Neural crest cell (in vitro differentiated cells): ENCODE measurements around the gene NCLN. TPM values are rescaled to one million over a fixed set of nuclear protein-coding genes. Genes with fewer than 3 reads are reported as not detected.

Source experiments
- DNase-seq: peaks from one replicate; pipeline ENCODE4 v3.0.0; 2021; ENCODE audit warnings: low read depth, mixed read lengths, low spot score
- H3K27ac Mint-ChIP-seq: one replicate; pipeline ENCODE4 v1.8.0; 2021; ENCODE audit warnings: mild to moderate bottlenecking, mixed read lengths; ENCODE audit not compliant: unreplicated experiment
- H3K27me3 Mint-ChIP-seq: 2 replicates; pipeline ENCODE4 v1.8.0; 2021; ENCODE audit warnings: low read depth, mild to moderate bottlenecking, mixed read lengths
- H3K36me3 Mint-ChIP-seq: 2 replicates; pipeline ENCODE4 v1.8.0; 2021; ENCODE audit warnings: low read depth, mild to moderate bottlenecking, mixed read lengths
- H3K4me1 Mint-ChIP-seq: 2 replicates; pipeline ENCODE4 v1.8.0; 2021; ENCODE audit warnings: mixed read lengths
- H3K4me3 Mint-ChIP-seq: one replicate; pipeline ENCODE4 v1.8.0; 2021; ENCODE audit warnings: mild to moderate bottlenecking, mixed read lengths
- H3K9me3 Mint-ChIP-seq: 2 replicates; pipeline ENCODE4 v1.8.0; 2021; ENCODE audit warnings: mixed read lengths
- total RNA-seq: library from RNA; stranded (reverse); gene quantifications from 2 replicates; pipeline ENCODE4 v1.2.1, GENCODE V29; 2021
- TF ChIP-seq, protein P1 (sequence below): fragments of 200-600 bp; sonication (generic); conservative IDR thresholded peaks from 2 replicates; pipeline ENCODE4 v1.5.0; 2021; ENCODE audit warnings: antibody characterized with exemption, mild to moderate bottlenecking

Gene NCLN
- total RNA-seq, 1 donor from 2014 or later = 84.1 TPM

GRCh38 chr19:3148503-3148902 lies 37.2 kb upstream of the NCLN start:
- no peak overlapping the region for H3K27ac Mint-ChIP-seq
- H3K27me3 Mint-ChIP-seq = peaks cover 16% of the 10 kb centered on the region
- no peaks in the 10 kb centered on the region for H3K9me3 Mint-ChIP-seq
- no peak overlapping the region for H3K4me3 Mint-ChIP-seq
- DNase-seq = no peak
- no peaks in the 10 kb centered on the region for H3K4me1 Mint-ChIP-seq
- TF ChIP-seq, protein P1, sequence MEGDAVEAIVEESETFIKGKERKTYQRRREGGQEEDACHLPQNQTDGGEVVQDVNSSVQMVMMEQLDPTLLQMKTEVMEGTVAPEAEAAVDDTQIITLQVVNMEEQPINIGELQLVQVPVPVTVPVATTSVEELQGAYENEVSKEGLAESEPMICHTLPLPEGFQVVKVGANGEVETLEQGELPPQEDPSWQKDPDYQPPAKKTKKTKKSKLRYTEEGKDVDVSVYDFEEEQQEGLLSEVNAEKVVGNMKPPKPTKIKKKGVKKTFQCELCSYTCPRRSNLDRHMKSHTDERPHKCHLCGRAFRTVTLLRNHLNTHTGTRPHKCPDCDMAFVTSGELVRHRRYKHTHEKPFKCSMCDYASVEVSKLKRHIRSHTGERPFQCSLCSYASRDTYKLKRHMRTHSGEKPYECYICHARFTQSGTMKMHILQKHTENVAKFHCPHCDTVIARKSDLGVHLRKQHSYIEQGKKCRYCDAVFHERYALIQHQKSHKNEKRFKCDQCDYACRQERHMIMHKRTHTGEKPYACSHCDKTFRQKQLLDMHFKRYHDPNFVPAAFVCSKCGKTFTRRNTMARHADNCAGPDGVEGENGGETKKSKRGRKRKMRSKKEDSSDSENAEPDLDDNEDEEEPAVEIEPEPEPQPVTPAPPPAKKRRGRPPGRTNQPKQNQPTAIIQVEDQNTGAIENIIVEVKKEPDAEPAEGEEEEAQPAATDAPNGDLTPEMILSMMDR = no peak
- no peaks in the 10 kb centered on the region for H3K36me3 Mint-ChIP-seq

- no peak overlapping the region for H3K4me3 Mint-ChIP-seq
- H3K4me1 Mint-ChIP-seq = no peaks in the 10 kb centered on the region
- TF ChIP-seq, protein P1 = no peak
- no peak overlapping the region for H3K27ac Mint-ChIP-seq
- peaks cover 16% of the 10 kb centered on the region for H3K27me3 Mint-ChIP-seq
- no peaks in the 10 kb centered on the region for H3K9me3 Mint-ChIP-seq
- no peak for DNase-seq
- no peaks in the 10 kb centered on the region for H3K36me3 Mint-ChIP-seq
Observed at GRCh38 chr19:3149089-3149488, 36.6 kb upstream of the NCLN start.

DNA sequence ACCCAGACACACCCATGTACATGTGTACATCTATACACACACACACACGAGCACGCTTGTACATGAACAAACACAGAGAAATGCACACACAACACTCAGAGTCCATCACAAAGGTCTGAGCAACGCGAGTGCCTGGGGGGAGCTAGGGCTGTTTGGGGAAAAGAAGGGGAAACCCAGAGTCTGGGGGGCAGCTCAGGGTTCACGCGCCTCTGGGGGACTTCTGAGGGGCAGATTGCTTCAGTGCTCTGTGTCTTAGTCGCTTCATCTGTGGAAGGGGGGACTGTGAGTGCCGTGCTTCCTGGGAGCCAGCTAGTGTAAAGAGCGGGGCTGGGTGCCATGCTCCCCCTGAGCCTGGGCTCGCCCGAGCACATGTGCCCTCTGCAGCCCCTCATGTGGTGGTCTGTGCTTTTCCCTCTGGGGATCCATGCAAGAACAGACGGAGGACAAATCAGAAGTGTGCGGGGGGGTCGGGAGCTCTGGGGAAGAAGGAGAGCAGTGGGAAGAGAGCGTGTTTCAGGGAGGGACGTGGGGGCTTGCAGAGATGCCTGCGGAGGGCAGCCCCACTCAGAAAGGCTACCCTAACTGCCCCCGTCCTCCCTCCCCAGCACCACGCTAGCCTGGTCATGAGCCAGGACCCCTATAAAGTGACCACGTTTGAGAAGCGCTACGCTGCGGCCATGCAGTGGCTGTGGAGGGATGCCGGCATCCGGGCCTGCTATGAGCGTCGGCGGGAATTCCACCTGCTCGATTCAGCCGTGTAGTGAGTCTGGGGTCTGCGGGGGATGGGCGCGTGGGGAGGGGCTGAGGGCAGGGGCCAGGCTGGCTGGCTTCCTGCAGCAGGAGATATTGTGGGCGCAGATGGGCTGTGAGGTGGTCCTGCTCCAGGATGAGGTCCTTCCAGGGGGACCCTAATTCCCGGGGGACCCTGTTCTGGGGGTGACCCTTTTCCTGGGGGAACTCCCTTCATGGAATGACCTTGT lies 35.9 kb upstream of the NCLN start:
- TF ChIP-seq, protein P1 = no peak
- no peak for DNase-seq
- Mint-ChIP-seq H3K4me3 (no peak overlapping the region), H3K27me3 (peaks cover 16% of the 10 kb centered on the region), H3K27ac (no peak overlapping the region), H3K9me3 (no peaks in the 10 kb centered on the region), H3K36me3 (no peaks in the 10 kb centered on the region), H3K4me1 (no peaks in the 10 kb centered on the region)

GRCh38 chr19:3150739-3151329 lies 34.9 kb upstream of the NCLN start:
- H3K27me3 Mint-ChIP-seq = peaks cover 16% of the 10 kb centered on the region
- TF ChIP-seq, protein P1 = no peak
- no peak overlapping the region for H3K27ac Mint-ChIP-seq
- H3K9me3 Mint-ChIP-seq = no peaks in the 10 kb centered on the region
- no peaks in the 10 kb centered on the region for H3K4me1 Mint-ChIP-seq
- H3K4me3 Mint-ChIP-seq = no peak overlapping the region
- DNase-seq = no peak
- no peaks in the 10 kb centered on the region for H3K36me3 Mint-ChIP-seq

GRCh38 chr19:3151563-3152418 lies 33.9 kb upstream of the NCLN start:
- no peak overlapping the region for H3K4me3 Mint-ChIP-seq
- no peak overlapping the region for H3K27ac Mint-ChIP-seq
- TF ChIP-seq, protein P1 = no peak
- peaks cover 2% of the 10 kb centered on the region for H3K9me3 Mint-ChIP-seq
- no peaks in the 10 kb centered on the region for H3K36me3 Mint-ChIP-seq
- H3K27me3 Mint-ChIP-seq = peaks cover 19% of the 10 kb centered on the region
- DNase-seq = no peak
- H3K4me1 Mint-ChIP-seq = no peaks in the 10 kb centered on the region
